WTC11 (cell line): ENCODE measurements around the gene GALE. TPM values are rescaled to one million over a fixed set of nuclear protein-coding genes. Genes with fewer than 3 reads are reported as not detected.

Source experiments
- ATAC-seq: fragments of 200-7000 bp; cut with Tn5 transposase; 2 replicates; pipeline ENCODE4 v1.10.0; 2021; ENCODE audit warnings: mild to moderate bottlenecking, moderate library complexity
- CTCF ChIA-PET: fragments of 300-600 bp; sonication (Branson Sonifier 250); formaldehyde crosslinking; loops from one replicate; lab custom pipeline; 2021; ENCODE audit warnings: antibody characterized with exemption; lab: Charles Lee
- POLR2A ChIA-PET: fragments of 350-600 bp; sonication (Branson Sonifier 250); formaldehyde crosslinking; loops from one replicate; lab custom pipeline; 2021; ENCODE audit warnings: antibody characterized with exemption; lab: Charles Lee
- DNase-seq: peaks from one replicate; pipeline ENCODE4 v3.0.0; 2021; ENCODE audit warnings: low spot score
- H3K27ac Mint-ChIP-seq: 2 replicates; pipeline ENCODE4 v1.8.0; 2021; ENCODE audit warnings: mixed read lengths
- H3K27me3 Mint-ChIP-seq: 2 replicates; pipeline ENCODE4 v1.8.0; 2021; ENCODE audit warnings: low read depth, mild to moderate bottlenecking, moderate library complexity, mixed read lengths
- H3K36me3 Mint-ChIP-seq: 2 replicates; pipeline ENCODE4 v1.8.0; 2021; ENCODE audit warnings: mixed read lengths
- H3K4me1 Mint-ChIP-seq: 2 replicates; pipeline ENCODE4 v1.8.0; 2022; ENCODE audit warnings: mixed read lengths
- H3K4me3 Mint-ChIP-seq: 2 replicates; pipeline ENCODE4 v1.8.0; 2021; ENCODE audit warnings: mild to moderate bottlenecking, moderate library complexity, mixed read lengths
- H3K9me3 Mint-ChIP-seq: 2 replicates; pipeline ENCODE4 v1.8.0; 2021; ENCODE audit warnings: mixed read lengths
- AFF4 ChIP-seq: sonication (generic); formaldehyde crosslinking; IDR thresholded peaks from 2 replicates; pipeline ENCODE4 v1.8.1; 2023; ENCODE audit warnings: mild to moderate bottlenecking, missing genetic modification reagents, borderline replicate concordance
- CTCF ChIP-seq: fragments of 200-600 bp; IDR thresholded peaks from 2 replicates; pipeline ENCODE4 v1.8.0; 2022; ENCODE audit warnings: antibody characterized with exemption
- GTF2I ChIP-seq: fragments of 250-450 bp; sonication (Bioruptor Pico); conservative IDR thresholded peaks from 2 replicates; pipeline ENCODE4 v1.4.0; 2021; ENCODE audit warnings: mild to moderate bottlenecking
- JAZF1 ChIP-seq: fragments of 250-450 bp; sonication (Bioruptor Pico); IDR thresholded peaks from 2 replicates; pipeline ENCODE4 v1.9.0; 2021; ENCODE audit warnings: moderate library complexity, mild to moderate bottlenecking, inconsistent platforms
- KAT7 ChIP-seq: sonication (generic); formaldehyde crosslinking; IDR thresholded peaks from 2 replicates; pipeline ENCODE4 v1.8.1; 2023; ENCODE audit warnings: missing genetic modification reagents, mild to moderate bottlenecking, borderline replicate concordance
- NFE2L1 ChIP-seq: sonication (generic); formaldehyde crosslinking; IDR thresholded peaks from 2 replicates; pipeline ENCODE4 v1.8.1; 2023; ENCODE audit warnings: missing genetic modification reagents
- NR2C2 ChIP-seq: sonication (generic); formaldehyde crosslinking; IDR thresholded peaks from 2 replicates; pipeline ENCODE4 v1.8.0; 2022; ENCODE audit warnings: mild to moderate bottlenecking, missing genetic modification reagents
- PREB ChIP-seq: sonication (generic); formaldehyde crosslinking; IDR thresholded peaks from 2 replicates; pipeline ENCODE4 v1.8.1; 2022; ENCODE audit warnings: mild to moderate bottlenecking, missing genetic modification reagents, moderate library complexity, borderline replicate concordance
- ZNF425 ChIP-seq: fragments of 250-450 bp; sonication (Bioruptor Pico); conservative IDR thresholded peaks from 2 replicates; pipeline ENCODE4 v1.9.0; 2021; ENCODE audit warnings: mild to moderate bottlenecking
- ZNF671 ChIP-seq: fragments of 250-450 bp; sonication (Bioruptor Pico); IDR thresholded peaks from 2 replicates; pipeline ENCODE4 v1.8.0; 2021; ENCODE audit warnings: mild to moderate bottlenecking
- total RNA-seq: library from RNA; stranded (reverse); gene quantifications from 3 replicates; pipeline ENCODE4 v1.2.3, GENCODE V29; 2021

Gene GALE
- total RNA-seq, 1 experiment from 2014 or later = 30.3 TPM

GRCh38 chr1:23751050-23751814, 49.3 kb downstream of the GALE start:
- H3K9me3 Mint-ChIP-seq = no peaks in the 10 kb centered on the region
- no peak for TF ChIP-seq GTF2I (CRISPR knock-in tag)
- no peak for TF ChIP-seq AFF4 (CRISPR knock-in tag)
- peak; percentile 51 for TF ChIP-seq CTCF
- no peak for TF ChIP-seq NFE2L1 (CRISPR knock-in tag)
- no peak for TF ChIP-seq PREB
- TF ChIP-seq NR2C2 (CRISPR knock-in tag) = no peak
- TF ChIP-seq, all 79 proteins: peak for 1
- no peaks in the 10 kb centered on the region for H3K27me3 Mint-ChIP-seq
- POLR2A ChIA-PET = interaction anchor here (1.2 kb wide), 1 partner anchor 48 kb away, joined by 3 read pairs; no protein-coding TSS in a partner anchor
- H3K27ac Mint-ChIP-seq = peak overlapping the region; percentile 77; the same call in 1 of the 2 replicates
- no peak overlapping the region for H3K4me3 Mint-ChIP-seq
- DNase-seq (peak; percentile 44), ATAC-seq (peak; percentile 90)
- no peaks in the 10 kb centered on the region for H3K4me1 Mint-ChIP-seq
- CTCF ChIA-PET = interaction anchor here (0.6 to 1.2 kb wide), 3 partner anchors 15 to 166 kb away, joined by 3 to 4 read pairs (median 3); no protein-coding TSS in a partner anchor
- peaks cover 69% of the 10 kb centered on the region for H3K36me3 Mint-ChIP-seq

- Mint-ChIP-seq H3K36me3 (peaks cover 37% of the 10 kb centered on the region), H3K27ac (no peak overlapping the region), H3K4me1 (peaks cover 16% of the 10 kb centered on the region), H3K9me3 (no peaks in the 10 kb centered on the region), H3K27me3 (no peaks in the 10 kb centered on the region), H3K4me3 (no peak overlapping the region)
- no peak for TF ChIP-seq ZNF671 (CRISPR knock-in tag)
- TF ChIP-seq NR2C2 (CRISPR knock-in tag) = no peak
- no peak for TF ChIP-seq ZNF425 (CRISPR knock-in tag)
- no peak for TF ChIP-seq KAT7 (CRISPR knock-in tag)
- TF ChIP-seq JAZF1 (CRISPR knock-in tag) = no peak
- DNase-seq (no peak), ATAC-seq (no peak)
- CTCF ChIA-PET = no interaction called here
- POLR2A ChIA-PET = interaction anchor here (0.6 kb wide), 1 partner anchor 18 kb away, joined by 3 read pairs; no protein-coding TSS in a partner anchor
Measured at GRCh38 chr1:23748016-23748415, 52.5 kb downstream of the GALE start.

Other genes starting within 250 kb of the GALE start
- gene ID3, start 241.3 kb downstream of the GALE start, total RNA-seq = 168 to 278 TPM (median 273 TPM) in 3 replicates
- 1,406 to 1,500 TPM (median 1,442 TPM) in 3 replicates for gene RPL11, start 108.9 kb downstream of the GALE start, total RNA-seq
- 35.9 to 45.1 TPM (median 36.6 TPM) in 3 replicates for gene ELOA, start 57.3 kb downstream of the GALE start, total RNA-seq
- gene PITHD1, start 22.3 kb downstream of the GALE start, total RNA-seq = 59.9 to 66.2 TPM (median 62.2 TPM) in 3 replicates
- 131 to 164 TPM (median 134 TPM) in 3 replicates for gene LYPLA2, start 9.6 kb downstream of the GALE start, total RNA-seq
- gene HMGCL, start 24.7 kb upstream of the GALE start, total RNA-seq = 22.7 to 31.2 TPM (median 25.4 TPM) in 3 replicates
- gene FUCA1, start 67.5 kb upstream of the GALE start, total RNA-seq = 7.5 to 8.3 TPM (median 7.8 TPM) in 3 replicates
- gene CNR2, start 112.6 kb upstream of the GALE start, total RNA-seq = not detected in 3 replicates
- 133 to 166 TPM (median 153 TPM) in 3 replicates for gene PNRC2, start 159.1 kb upstream of the GALE start, total RNA-seq
- 163 to 178 TPM (median 170 TPM) in 3 replicates for gene SRSF10, start 179.6 kb upstream of the GALE start, total RNA-seq